ENCODE results near the gene ZCCHC14. TPM values are rescaled to one million over a fixed set of nuclear protein-coding genes. Genes with fewer than 3 reads are reported as not detected.

Gene ZCCHC14
- total RNA-seq, 1 experiment from 2014 or later = 30.3 TPM

DNA sequence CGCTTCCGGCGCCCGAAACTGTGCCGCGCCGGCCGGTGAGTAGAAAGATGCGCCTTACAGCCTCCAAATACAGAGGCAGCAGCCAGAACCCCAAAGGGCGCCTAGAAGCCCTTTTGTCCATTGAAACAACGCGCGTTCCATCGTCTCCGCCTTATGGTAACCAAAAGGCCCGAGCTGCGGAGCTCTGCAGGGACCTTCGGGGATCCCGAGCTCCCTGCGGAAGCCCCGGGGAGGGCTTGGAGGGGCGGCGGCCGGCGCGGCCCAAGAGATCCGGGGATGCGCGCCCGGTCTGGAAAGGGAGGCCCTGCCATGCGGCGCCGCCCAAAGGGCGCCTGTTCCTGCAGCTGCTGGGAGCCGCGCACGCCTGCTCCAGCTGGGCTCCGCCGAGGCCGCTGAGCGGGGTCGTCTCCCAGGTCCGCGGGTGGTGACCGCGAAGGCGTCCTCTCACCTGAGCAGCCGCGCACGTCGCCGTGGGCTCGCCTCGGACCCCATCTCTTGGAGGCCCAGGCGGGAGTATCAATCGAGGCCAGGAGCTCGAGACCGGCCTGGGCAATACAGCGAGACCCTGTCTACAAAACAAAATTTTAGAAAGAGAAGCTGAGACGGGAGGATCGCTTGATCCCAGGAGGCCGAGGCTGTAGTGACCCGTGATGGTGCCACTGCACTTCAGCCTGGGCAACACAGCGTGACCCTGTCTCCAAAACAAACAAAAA lies 108.5 kb downstream of the ZCCHC14 start:
- BruUV-seq (replicated peaks) = no TSS peak
- ChIA-PET POLR2A (ENCODE audit: low non-redundant PET) (no interaction called here), CTCF (interaction anchor here (1.0 kb wide), 1 partner anchor 10 kb away, joined by 5 read pairs; no protein-coding TSS in a partner anchor)
- Histone ChIP-seq H3K27ac (ENCODE audit: low read depth, low read length, poor library complexity, severe bottlenecking) (peak overlapping the region; percentile 77), H3K9me3 (ENCODE audit: low read depth, low read length, poor library complexity, severe bottlenecking) (no peaks in the 10 kb centered on the region), H3K36me3 (ENCODE audit: insufficient read depth, low read length, poor library complexity, severe bottlenecking) (no peaks in the 10 kb centered on the region), H3K4me1 (ENCODE audit: insufficient read depth, low read length, poor library complexity, severe bottlenecking) (peaks cover 29% of the 10 kb centered on the region), H3K4me3 (ENCODE audit: low read depth, low read length, poor library complexity, severe bottlenecking) (peak overlapping the region; percentile 57), H3K27me3 (replicated peaks; ENCODE audit: insufficient read depth, low read depth, low read length, poor library complexity) (no peaks in the 10 kb centered on the region)
- no peak for TF ChIP-seq EZH2 (IDR thresholded peaks at IDR 0.05; ENCODE audit: borderline replicate concordance, low read depth, low read length, poor library complexity, severe bottlenecking)
- TF ChIP-seq, protein P1, sequence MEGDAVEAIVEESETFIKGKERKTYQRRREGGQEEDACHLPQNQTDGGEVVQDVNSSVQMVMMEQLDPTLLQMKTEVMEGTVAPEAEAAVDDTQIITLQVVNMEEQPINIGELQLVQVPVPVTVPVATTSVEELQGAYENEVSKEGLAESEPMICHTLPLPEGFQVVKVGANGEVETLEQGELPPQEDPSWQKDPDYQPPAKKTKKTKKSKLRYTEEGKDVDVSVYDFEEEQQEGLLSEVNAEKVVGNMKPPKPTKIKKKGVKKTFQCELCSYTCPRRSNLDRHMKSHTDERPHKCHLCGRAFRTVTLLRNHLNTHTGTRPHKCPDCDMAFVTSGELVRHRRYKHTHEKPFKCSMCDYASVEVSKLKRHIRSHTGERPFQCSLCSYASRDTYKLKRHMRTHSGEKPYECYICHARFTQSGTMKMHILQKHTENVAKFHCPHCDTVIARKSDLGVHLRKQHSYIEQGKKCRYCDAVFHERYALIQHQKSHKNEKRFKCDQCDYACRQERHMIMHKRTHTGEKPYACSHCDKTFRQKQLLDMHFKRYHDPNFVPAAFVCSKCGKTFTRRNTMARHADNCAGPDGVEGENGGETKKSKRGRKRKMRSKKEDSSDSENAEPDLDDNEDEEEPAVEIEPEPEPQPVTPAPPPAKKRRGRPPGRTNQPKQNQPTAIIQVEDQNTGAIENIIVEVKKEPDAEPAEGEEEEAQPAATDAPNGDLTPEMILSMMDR (conservative IDR thresholded peaks at IDR 0.05; ENCODE audit: low read depth, low read length) = no peak
- intact Hi-C loops (cut with micrococcal nuclease; ENCODE audit: unreplicated experiment) = no loop called here
- DNase-seq (ENCODE audit: low spot score) = no peak

DNA sequence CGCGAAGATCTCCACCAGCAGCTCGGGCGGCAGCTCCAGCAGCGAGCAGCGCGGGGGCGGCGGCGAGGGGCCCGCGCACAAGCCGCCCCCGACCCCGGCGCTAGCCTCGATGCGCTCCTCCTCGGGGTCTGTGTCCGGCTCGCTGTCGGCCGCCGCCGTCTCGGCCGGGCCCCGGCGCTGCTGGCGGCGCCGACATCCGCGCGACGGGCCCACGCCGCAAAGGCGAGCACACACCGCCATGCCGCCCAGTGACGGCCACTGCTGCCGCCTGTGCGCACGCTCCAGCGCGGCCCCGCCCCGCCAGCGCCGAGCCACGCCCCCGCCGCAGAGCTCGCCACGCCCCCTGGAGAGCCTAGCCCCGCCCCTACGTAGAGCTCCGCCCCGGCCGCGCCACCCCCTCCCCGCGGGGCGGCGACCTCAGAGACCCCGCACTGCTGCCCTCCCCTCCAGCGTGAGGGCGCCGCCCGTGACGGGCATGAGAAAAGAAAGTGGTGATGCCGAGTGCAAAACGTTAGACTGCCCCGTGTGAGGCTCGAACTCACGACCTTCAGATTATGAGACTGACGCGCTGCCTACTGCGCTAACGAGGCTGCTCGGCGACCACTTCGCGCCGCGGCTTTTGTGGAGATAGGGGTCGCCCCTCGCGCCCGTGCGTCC lies 109.2 kb downstream of the ZCCHC14 start, which contains the start of gene FBXO31:
Gene FBXO31 (minus strand): TSS at position 272 of the 657 bp plus-strand sequence. CDS start 32 bp downstream, at position 240.
- DNase-seq (ENCODE audit: low spot score) = peak; percentile 95
- intact Hi-C loops (cut with micrococcal nuclease; ENCODE audit: unreplicated experiment) = no loop called here
- H3K27ac ChIP-seq (ENCODE audit: low read depth, low read length, poor library complexity, severe bottlenecking) = peak within 1 kb of the TSS; percentile 77
- peak within 1 kb of the TSS; percentile 57 for H3K4me3 ChIP-seq (ENCODE audit: low read depth, low read length, poor library complexity, severe bottlenecking)
- TF ChIP-seq EZH2 (IDR thresholded peaks at IDR 0.05; ENCODE audit: borderline replicate concordance, low read depth, low read length, poor library complexity, severe bottlenecking) = no peak
- TF ChIP-seq, protein P1 (conservative IDR thresholded peaks at IDR 0.05; ENCODE audit: low read depth, low read length) = no peak
- BruUV-seq (replicated peaks) = no TSS peak
- H3K4me1 ChIP-seq (ENCODE audit: insufficient read depth, low read length, poor library complexity, severe bottlenecking) = peaks cover 22% of the 10 kb centered on the region
- CTCF ChIA-PET = interaction anchor here (0.6 to 1.0 kb wide), 2 partner anchors 11 to 14 kb away, joined by 3 to 5 read pairs; no protein-coding TSS in a partner anchor
- H3K9me3 ChIP-seq (ENCODE audit: low read depth, low read length, poor library complexity, severe bottlenecking) = no peaks in the 10 kb centered on the region
- H3K36me3 ChIP-seq (ENCODE audit: insufficient read depth, low read length, poor library complexity, severe bottlenecking) = no peaks in the 10 kb centered on the region
- POLR2A ChIA-PET (ENCODE audit: low non-redundant PET) = no interaction called here
- H3K27me3 ChIP-seq (replicated peaks; ENCODE audit: insufficient read depth, low read depth, low read length, poor library complexity) = no peaks in the 10 kb centered on the region

DNA sequence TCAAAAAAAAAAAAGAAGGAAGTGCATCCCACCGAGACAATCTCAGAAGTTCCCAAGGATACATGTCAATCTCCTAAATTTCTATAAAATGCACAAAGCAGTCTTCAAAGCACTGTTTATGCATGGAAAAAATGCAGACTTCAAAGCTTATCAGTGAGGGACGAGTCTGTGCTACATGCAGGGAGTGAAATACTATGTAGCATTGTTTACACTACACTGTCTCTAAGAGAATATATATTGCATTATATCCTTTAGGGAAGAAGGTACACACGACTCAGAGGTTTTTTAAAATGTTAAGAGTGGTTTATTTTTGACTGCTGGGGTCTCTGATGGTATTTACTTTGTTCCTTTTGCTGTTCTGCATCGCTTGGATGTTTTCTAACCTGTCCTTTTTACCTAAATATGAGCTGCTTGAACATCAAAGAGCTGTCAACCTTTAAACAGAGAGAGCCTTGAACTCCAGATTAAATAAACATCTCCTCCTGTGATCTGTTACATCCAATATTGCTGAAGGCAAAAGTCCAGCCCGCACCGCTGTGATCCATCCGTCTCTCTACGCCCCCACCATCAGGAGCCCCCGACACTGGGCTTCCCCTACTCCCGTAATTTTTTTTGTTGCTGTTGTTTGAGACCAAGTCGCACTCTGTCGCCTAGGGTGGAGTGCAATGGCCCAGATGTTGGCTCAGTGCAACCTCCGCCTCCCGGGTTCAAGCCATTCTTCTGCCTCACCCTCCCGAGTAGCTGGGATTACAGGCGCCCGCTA lies 110.6 kb downstream of the ZCCHC14 start:
- Histone ChIP-seq H3K9me3 (ENCODE audit: low read depth, low read length, poor library complexity, severe bottlenecking) (no peaks in the 10 kb centered on the region), H3K27me3 (replicated peaks; ENCODE audit: insufficient read depth, low read depth, low read length, poor library complexity) (no peaks in the 10 kb centered on the region), H3K4me3 (ENCODE audit: low read depth, low read length, poor library complexity, severe bottlenecking) (peak overlapping the region; percentile 57), H3K27ac (ENCODE audit: low read depth, low read length, poor library complexity, severe bottlenecking) (peak overlapping the region; percentile 77), H3K4me1 (ENCODE audit: insufficient read depth, low read length, poor library complexity, severe bottlenecking) (peaks cover 11% of the 10 kb centered on the region), H3K36me3 (ENCODE audit: insufficient read depth, low read length, poor library complexity, severe bottlenecking) (no peaks in the 10 kb centered on the region)
- DNase-seq (ENCODE audit: low spot score) = no peak
- ChIA-PET POLR2A (ENCODE audit: low non-redundant PET) (no interaction called here), CTCF (no interaction called here)
- BruUV-seq (replicated peaks) = no TSS peak
- no peak for TF ChIP-seq EZH2 (IDR thresholded peaks at IDR 0.05; ENCODE audit: borderline replicate concordance, low read depth, low read length, poor library complexity, severe bottlenecking)
- TF ChIP-seq, protein P1 (conservative IDR thresholded peaks at IDR 0.05; ENCODE audit: low read depth, low read length) = no peak
- intact Hi-C loops (cut with micrococcal nuclease; ENCODE audit: unreplicated experiment) = no loop called here
